Epithelial cell of proximal tubule (primary cell): ENCODE data around the gene DDX31. TPM values are rescaled to one million over a fixed set of nuclear protein-coding genes. Genes with fewer than 3 reads are reported as not detected.

ENCODE experiments used
- DNase-seq: peaks from one replicate; pipeline ENCODE4 v3.0.0-alpha.2; 2011; ENCODE audit warnings: low read depth
- H3K4me3 ChIP-seq: 2 replicates; pipeline ENCODE4 v1.5.1; 2011; ENCODE audit warnings: low read depth, mild to moderate bottlenecking, low read length
- CTCF ChIP-seq: conservative IDR thresholded peaks from 2 replicates; pipeline ENCODE4 v1.5.1; 2012; ENCODE audit warnings: low read depth, mild to moderate bottlenecking, low read length
- total RNA-seq: library from RNA; depleted of rRNA; stranded (reverse); fragments of >200 nt; gene quantifications from 2 replicates; pipeline ENCODE4 v1.2.3, GENCODE V29; 2015

Gene DDX31
- total RNA-seq, 1 donor from 2014 or later = 8.1 TPM

- no peak for DNase-seq
- H3K4me3 ChIP-seq = no peak overlapping the region
- TF ChIP-seq CTCF = no peak
Observed at GRCh38 chr9:132605387-132605786, 64.4 kb downstream of the DDX31 start.

- TF ChIP-seq CTCF = no peak
- DNase-seq = no peak
- H3K4me3 ChIP-seq = no peak overlapping the region
Observed at GRCh38 chr9:132602207-132602606, 67.6 kb downstream of the DDX31 start.

GRCh38 chr9:132600326-132600984 lies 69.3 kb downstream of the DDX31 start:
- no peak for TF ChIP-seq CTCF
- no peak overlapping the region for H3K4me3 ChIP-seq
- no peak for DNase-seq

GRCh38 chr9:132597073-132597775 lies 72.6 kb downstream of the DDX31 start:
- no peak for DNase-seq
- no peak for TF ChIP-seq CTCF
- H3K4me3 ChIP-seq = no peak overlapping the region

GRCh38 chr9:132596200-132596599 lies 73.6 kb downstream of the DDX31 start:
- TF ChIP-seq CTCF = no peak
- no peak for DNase-seq
- H3K4me3 ChIP-seq = no peak overlapping the region

- H3K4me3 ChIP-seq = no peak overlapping the region
- no peak for TF ChIP-seq CTCF
- DNase-seq = no peak
Observed at GRCh38 chr9:132595319-132595718, 74.5 kb downstream of the DDX31 start.

GRCh38 chr9:132594412-132594811 lies 75.4 kb downstream of the DDX31 start:
- no peak for DNase-seq
- no peak overlapping the region for H3K4me3 ChIP-seq
- no peak for TF ChIP-seq CTCF
